Neuronal stem cell (in vitro differentiated cells): Measurements from ENCODE around the gene RPL37A.
"Not testable (repeated sequence)": the region's sequence is repeated elsewhere in the genome, so short reads cannot be mapped to it uniquely, and the experiment has no call there.

Experiments
- DNase-seq: peaks from one replicate; pipeline ENCODE4 v3.0.0-alpha.2; 2013; ENCODE audit warnings: low spot score
- H2AFZ ChIP-seq: one replicate; pipeline ENCODE4 v1.6.1; 2013; ENCODE audit warnings: mild to moderate bottlenecking, low read length, inconsistent platforms
- H2AK5ac ChIP-seq: 2 replicates; pipeline ENCODE4 v1.6.1; 2013; ENCODE audit warnings: low read depth, mild to moderate bottlenecking, inconsistent platforms, low read length, moderate library complexity, mixed read lengths
- H2BK120ac ChIP-seq: 2 replicates; pipeline ENCODE4 v1.6.1; 2013; ENCODE audit warnings: low read depth, mild to moderate bottlenecking, inconsistent platforms, low read length, moderate library complexity, mixed read lengths
- H2BK12ac ChIP-seq: one replicate; pipeline ENCODE4 v1.6.1; 2013; ENCODE audit warnings: low read length, inconsistent platforms
- H2BK15ac ChIP-seq: 2 replicates; pipeline ENCODE4 v1.6.1; 2013; ENCODE audit warnings: mild to moderate bottlenecking, low read length, inconsistent platforms, mixed read lengths
- H2BK5ac ChIP-seq: one replicate; pipeline ENCODE4 v1.6.1; 2013; ENCODE audit warnings: inconsistent platforms, mild to moderate bottlenecking, low read length, moderate library complexity
- H3K14ac ChIP-seq: one replicate; pipeline ENCODE4 v1.6.1; 2013; ENCODE audit warnings: low read length, inconsistent platforms
- H3K18ac ChIP-seq: 2 replicates; pipeline ENCODE4 v1.6.1; 2013; ENCODE audit warnings: low read length, inconsistent platforms
- H3K23ac ChIP-seq: 2 replicates; pipeline ENCODE4 v1.6.1; 2013; ENCODE audit warnings: low read depth, mild to moderate bottlenecking, mixed read lengths, low read length, inconsistent platforms; ENCODE audit not compliant: poor library complexity
- H3K27ac ChIP-seq: replicated peaks from 3 replicates; pipeline ENCODE4 v1.5.1; 2013; ENCODE audit warnings: low read length, inconsistent platforms
- H3K27me3 ChIP-seq, 3 experiments: 2 replicates each; pipeline ENCODE4 v1.6.1; 2013; ENCODE audit warnings: low read length in 3 of 3, mild to moderate bottlenecking in 2 of 3, inconsistent platforms in 1 of 3, low read depth in 1 of 3, mixed read lengths in 1 of 3, moderate library complexity in 1 of 3; ENCODE audit not compliant: control insufficient read depth in 3 of 3, insufficient read depth in 3 of 3
- H3K36me3 ChIP-seq, 2 donors: replicated peaks in 1 of 2; 2 replicates each; pipeline ENCODE4 v1.6.1; 2013; ENCODE audit warnings: low read length in 2 of 2; ENCODE audit not compliant: control insufficient read depth in 2 of 2, insufficient read depth in 2 of 2
- H3K4ac ChIP-seq: 2 replicates; pipeline ENCODE4 v1.6.1; 2013; ENCODE audit warnings: inconsistent platforms, mild to moderate bottlenecking, low read length, moderate library complexity
- H3K4me1 ChIP-seq, 2 donors: 1 replicate in 1 of 2; 2 replicates in 1 of 2; pipeline ENCODE4 v1.6.1; 2013; ENCODE audit warnings: low read length in 2 of 2, low read depth in 1 of 2; ENCODE audit not compliant: control insufficient read depth in 2 of 2, insufficient read depth in 1 of 2
- H3K4me2 ChIP-seq: one replicate; pipeline ENCODE4 v1.6.1; 2013; ENCODE audit warnings: mild to moderate bottlenecking, low read length, inconsistent platforms; ENCODE audit not compliant: insufficient read depth, poor library complexity, severe bottlenecking
- H3K4me3 ChIP-seq, 2 donors: 2 replicates each; pipeline ENCODE4 v1.5.1; 2013; ENCODE audit warnings: low read length in 2 of 2, mild to moderate bottlenecking in 2 of 2, inconsistent platforms in 1 of 2, moderate library complexity in 1 of 2
- H3K79me1 ChIP-seq: one replicate; pipeline ENCODE4 v1.6.1; 2013; ENCODE audit warnings: low read depth, mild to moderate bottlenecking, inconsistent platforms, low read length, moderate library complexity
- H3K9ac ChIP-seq: one replicate; pipeline ENCODE4 v1.6.1; 2013; ENCODE audit warnings: mild to moderate bottlenecking, low read depth, low read length, inconsistent platforms; ENCODE audit not compliant: poor library complexity
- H3K9me3 ChIP-seq, 2 donors: replicated peaks in 1 of 2; 2 replicates each; pipeline versions ENCODE3 to v1.6.1; 2013; ENCODE audit warnings: low read length in 2 of 2, mild to moderate bottlenecking in 2 of 2, inconsistent platforms in 1 of 2, low read depth in 1 of 2, mixed read lengths in 1 of 2, moderate library complexity in 1 of 2; ENCODE audit not compliant: control insufficient read depth in 2 of 2, insufficient read depth in 1 of 2
- H4K8ac ChIP-seq: one replicate; pipeline ENCODE4 v1.6.1; 2013; ENCODE audit warnings: low read depth, mild to moderate bottlenecking, inconsistent platforms, low read length, moderate library complexity
- H4K91ac ChIP-seq: one replicate; pipeline ENCODE4 v1.6.1; 2013; ENCODE audit warnings: low read length, low read depth, mild to moderate bottlenecking, inconsistent platforms; ENCODE audit not compliant: poor library complexity
- WGBS, 2 donors: extraction: QIAGEN DNeasy Blood & Tissue Kit; methylation state at CpG; one replicate each; pipeline ENCODE4 v1.1.7; 2013; ENCODE audit warnings: missing lambda C conversion rate in 2 of 2, mixed read lengths in 1 of 2; ENCODE audit not compliant: insufficient read length in 2 of 2, insufficient replicate concordance in 1 of 2; ENCODE audit errors: extremely low coverage in 2 of 2; 5-methylcytosine and 5-hydroxymethylcytosine counted together

Gene RPL37A

GRCh38 chr2:216517447-216518225 is 19.0 kb downstream of the RPL37A start:
- Histone ChIP-seq H2BK12ac (no peak overlapping the region), H2AFZ (no peak overlapping the region), H2BK120ac (no peak overlapping the region), H4K91ac (no peak overlapping the region), H3K4me2 (no peak overlapping the region), H3K9me3 (no peaks in the 10 kb centered on the region), H3K36me3 (peaks cover 2 to 16% of the 10 kb centered on the region in 2 donors), H3K9ac (no peak overlapping the region), H3K4me1 (peaks cover 3 to 7% of the 10 kb centered on the region in 2 donors), H2BK15ac (no peak overlapping the region), H3K27me3 (no peaks in the 10 kb centered on the region), H2AK5ac (no peak overlapping the region), H3K79me1 (no peaks in the 10 kb centered on the region), H3K4me3 (no peak overlapping the region), H3K18ac (no peak overlapping the region), H3K27ac (no peak overlapping the region), H3K4ac (no peak overlapping the region), H3K14ac (no peak overlapping the region), H3K23ac (no peak overlapping the region), H4K8ac (no peak overlapping the region), H2BK5ac (no peak overlapping the region)
- no peak for DNase-seq
- no CpG with 5 or more reads among the region's 4 CpGs for WGBS, 2 donors

GRCh38 chr2:216518566-216519119 is 20.0 kb downstream of the RPL37A start:
- not testable (repeated sequence) for H3K9me3 ChIP-seq, DNase-seq, H3K18ac ChIP-seq, H3K14ac ChIP-seq, H3K79me1 ChIP-seq, H2BK12ac ChIP-seq, H4K91ac ChIP-seq, H2AFZ ChIP-seq, H3K23ac ChIP-seq, H4K8ac ChIP-seq, H2BK15ac ChIP-seq, H3K4me3 ChIP-seq, H3K4ac ChIP-seq, H3K4me2 ChIP-seq, H2AK5ac ChIP-seq, H3K27me3 ChIP-seq, H3K4me1 ChIP-seq, H2BK120ac ChIP-seq, H3K27ac ChIP-seq, H3K9ac ChIP-seq, H2BK5ac ChIP-seq
- peaks cover 2 to 14% of the 10 kb centered on the region in 2 donors for H3K36me3 ChIP-seq
- no CpG with 5 or more reads among the region's 9 CpGs for WGBS, 2 donors

- no peak overlapping the region for H4K91ac ChIP-seq
- no peak overlapping the region for H2BK120ac ChIP-seq
- H3K79me1 ChIP-seq, result no peaks in the 10 kb centered on the region
- DNase-seq, result peak; percentile 64
- no peak overlapping the region for H3K27ac ChIP-seq
- H3K36me3 ChIP-seq, result peaks cover 2 to 19% of the 10 kb centered on the region in 2 donors
- H2BK15ac ChIP-seq, result no peak overlapping the region
- peaks cover 2% of the 10 kb centered on the region in 2 donors for H3K9me3 ChIP-seq
- H3K27me3 ChIP-seq, result no peaks in the 10 kb centered on the region
- H2AFZ ChIP-seq, result no peak overlapping the region
- WGBS, 2 donors, result no CpG with 5 or more reads among the region's 3 CpGs
- no peak overlapping the region for H2AK5ac ChIP-seq
- H4K8ac ChIP-seq, result no peak overlapping the region
- H3K9ac ChIP-seq, result no peak overlapping the region
- no peak overlapping the region for H3K18ac ChIP-seq
- no peak overlapping the region for H2BK5ac ChIP-seq
- H3K23ac ChIP-seq, result no peak overlapping the region
- H3K14ac ChIP-seq, result no peak overlapping the region
- H3K4ac ChIP-seq, result no peak overlapping the region
- H3K4me3 ChIP-seq, result no peak overlapping the region
- peaks cover 3 to 7% of the 10 kb centered on the region in 2 donors for H3K4me1 ChIP-seq
- no peak overlapping the region for H2BK12ac ChIP-seq
- no peak overlapping the region for H3K4me2 ChIP-seq
These were observed 20.6 kb downstream of the RPL37A start for GRCh38 chr2:216519154-216519762.

- Histone ChIP-seq H4K8ac (no peak overlapping the region), H3K4me2 (no peak overlapping the region), H3K23ac (no peak overlapping the region), H3K14ac (no peak overlapping the region), H3K9me3 (peaks cover 2 to 6% of the 10 kb centered on the region in 2 donors), H3K79me1 (no peaks in the 10 kb centered on the region), H3K4me3 (no peak overlapping the region), H3K9ac (no peak overlapping the region), H3K27me3 (no peaks in the 10 kb centered on the region), H2BK5ac (no peak overlapping the region), H3K4ac (no peak overlapping the region), H2AFZ (no peak overlapping the region), H4K91ac (no peak overlapping the region), H3K4me1 (peaks cover 3 to 7% of the 10 kb centered on the region in 2 donors), H3K18ac (no peak overlapping the region), H3K36me3 (peaks cover 2 to 19% of the 10 kb centered on the region in 2 donors), H2BK15ac (no peak overlapping the region), H2BK12ac (no peak overlapping the region), H3K27ac (no peak overlapping the region), H2BK120ac (no peak overlapping the region), H2AK5ac (no peak overlapping the region)
- WGBS, 2 donors, result no CpG with 5 or more reads among the region's 4 CpGs
- no peak for DNase-seq
These were observed 21.5 kb downstream of the RPL37A start for GRCh38 chr2:216520112-216520511.
